H7 (cell line): ENCODE measurements around the gene ARPC1A. TPM values are rescaled to one million over a fixed set of nuclear protein-coding genes. Genes with fewer than 3 reads are reported as not detected.

ENCODE experiments used
- DNase-seq: peaks from one replicate; pipeline ENCODE4 v3.0.0; 2012
- H3K27me3 ChIP-seq: 2 replicates; pipeline ENCODE4 v1.6.0; 2011; ENCODE audit warnings: mild to moderate bottlenecking, low read length; ENCODE audit not compliant: control insufficient read depth, insufficient read depth
- H3K36me3 ChIP-seq: replicated peaks from 2 replicates; pipeline ENCODE4 v1.5.1; 2011; ENCODE audit warnings: low read length; ENCODE audit not compliant: control insufficient read depth, insufficient read depth
- H3K4me3 ChIP-seq: 2 replicates; pipeline ENCODE4 v1.5.1; 2011; ENCODE audit warnings: low read depth, mild to moderate bottlenecking, control low read depth, low read length, moderate library complexity; ENCODE audit not compliant: insufficient read depth
- total RNA-seq: library from RNA; depleted of rRNA; stranded (reverse); fragments of >200 nt; shearing (Covaris generic); gene quantifications from 2 replicates; pipeline ENCODE4 v1.2.3, GENCODE V29; 2014

Gene ARPC1A
- total RNA-seq, 1 experiment from 2014 or later: 168 TPM

DNA sequence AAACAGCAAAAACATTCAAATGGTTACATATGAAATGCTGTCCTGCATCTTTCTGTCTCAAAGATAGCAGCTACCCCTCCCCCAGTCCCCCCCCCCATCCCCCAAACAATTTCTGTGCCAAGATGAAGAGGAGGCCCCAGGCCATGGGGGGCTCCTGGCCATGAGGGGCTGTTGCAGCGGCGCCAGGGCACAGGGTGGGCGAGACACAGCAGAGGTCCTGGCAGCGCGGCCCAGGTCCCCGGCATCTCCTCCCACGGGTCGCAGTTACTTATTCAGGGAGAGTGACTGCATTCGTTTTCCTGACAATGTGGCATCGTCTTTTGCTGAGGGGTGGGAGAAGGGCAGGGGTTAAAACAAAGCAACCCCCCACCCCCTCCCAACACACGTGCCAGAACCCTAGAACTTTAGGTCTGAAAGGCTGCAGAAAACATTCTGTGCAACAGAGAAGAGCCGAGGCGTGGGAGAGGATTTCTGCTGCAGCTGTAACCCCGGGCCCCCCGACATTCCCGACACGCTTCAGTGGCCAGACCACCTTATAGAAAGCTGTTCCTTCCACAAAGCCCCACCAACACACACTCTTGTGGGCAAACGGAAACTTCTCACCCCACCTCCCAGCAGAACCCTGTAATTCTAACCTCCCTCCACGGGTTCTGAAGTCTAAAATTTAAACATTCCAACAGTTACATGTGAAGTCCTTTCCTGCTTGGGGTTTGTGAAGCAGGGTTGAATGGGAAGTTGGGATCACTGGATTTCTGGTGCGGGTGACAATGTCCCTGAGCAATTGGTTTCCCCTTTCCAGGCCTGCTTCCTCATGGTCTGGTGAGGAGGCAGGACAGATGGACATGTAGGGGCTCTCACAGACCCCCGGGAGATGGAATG is 71.0 kb downstream of the ARPC1A start:
- H3K4me3 ChIP-seq: no peak overlapping the region
- peak; percentile 39 for DNase-seq
- H3K27me3 ChIP-seq: no peaks in the 10 kb centered on the region
- peaks cover 41% of the 10 kb centered on the region for H3K36me3 ChIP-seq

DNA sequence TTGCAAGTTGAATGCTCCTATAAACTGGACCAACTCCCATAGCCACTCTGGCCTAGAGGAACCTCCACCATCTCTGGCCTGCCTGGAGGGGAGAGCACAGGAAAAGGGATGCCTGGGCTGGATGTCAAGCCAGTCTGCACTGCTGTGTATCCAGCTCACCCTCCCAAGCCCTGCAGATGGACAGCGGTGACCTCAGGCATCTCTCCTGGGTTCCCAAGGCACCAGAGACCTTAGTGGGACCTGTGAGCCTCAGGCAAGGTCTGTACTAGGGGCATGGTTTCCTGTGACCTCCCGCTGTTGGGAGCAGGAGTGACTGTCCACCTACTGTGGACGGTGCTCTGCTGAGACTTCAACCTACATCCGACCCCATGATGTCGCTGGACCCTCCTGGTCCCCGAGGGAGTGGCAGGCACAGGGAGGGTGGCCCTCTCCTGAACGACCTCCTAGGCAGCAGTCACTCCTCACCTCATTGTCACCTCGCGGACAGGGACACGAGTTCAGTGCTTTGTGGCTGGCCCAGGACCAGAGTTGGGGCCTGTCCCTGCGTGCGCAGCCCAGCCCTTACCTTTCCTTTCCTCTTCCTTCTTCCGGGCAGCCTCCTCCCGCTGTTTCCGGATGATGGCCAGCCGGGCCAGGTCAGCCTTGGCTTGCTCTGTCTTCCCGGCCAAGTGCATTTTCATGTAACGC is 71.7 kb downstream of the ARPC1A start:
- DNase-seq: peak; percentile 31
- Histone ChIP-seq H3K27me3 (no peaks in the 10 kb centered on the region), H3K4me3 (no peak overlapping the region), H3K36me3 (peaks cover 45% of the 10 kb centered on the region)

DNA sequence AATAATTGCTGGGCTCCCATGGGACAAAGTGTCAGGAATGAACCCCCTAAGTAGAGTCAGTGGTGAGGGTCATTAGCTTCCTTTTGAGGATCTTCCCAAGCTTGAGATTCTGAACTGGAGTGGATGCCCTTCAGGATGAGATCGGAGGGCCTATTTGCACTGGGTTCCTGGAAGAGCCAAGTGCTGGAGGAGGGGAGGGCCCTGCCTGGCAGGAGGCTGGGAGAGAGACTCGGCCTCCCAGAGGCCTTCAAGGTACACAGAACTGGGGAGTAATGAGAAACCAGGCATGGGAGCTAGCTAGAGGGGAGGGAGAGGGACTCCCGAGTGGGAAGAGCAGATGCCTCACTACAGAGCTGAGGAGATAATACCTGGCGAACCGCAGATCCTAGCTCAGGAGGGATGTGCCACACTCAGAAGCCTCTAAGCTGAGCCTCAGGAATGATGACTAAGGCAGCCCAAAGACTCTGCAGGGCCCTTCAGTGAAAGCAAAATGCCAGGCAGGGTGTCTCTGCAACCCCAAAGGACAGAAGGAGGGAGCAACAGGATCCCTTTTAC is 73.3 kb downstream of the ARPC1A start:
- Histone ChIP-seq H3K27me3 (no peaks in the 10 kb centered on the region), H3K36me3 (peaks cover 53% of the 10 kb centered on the region), H3K4me3 (no peak overlapping the region)
- peak; percentile 23 for DNase-seq

DNA sequence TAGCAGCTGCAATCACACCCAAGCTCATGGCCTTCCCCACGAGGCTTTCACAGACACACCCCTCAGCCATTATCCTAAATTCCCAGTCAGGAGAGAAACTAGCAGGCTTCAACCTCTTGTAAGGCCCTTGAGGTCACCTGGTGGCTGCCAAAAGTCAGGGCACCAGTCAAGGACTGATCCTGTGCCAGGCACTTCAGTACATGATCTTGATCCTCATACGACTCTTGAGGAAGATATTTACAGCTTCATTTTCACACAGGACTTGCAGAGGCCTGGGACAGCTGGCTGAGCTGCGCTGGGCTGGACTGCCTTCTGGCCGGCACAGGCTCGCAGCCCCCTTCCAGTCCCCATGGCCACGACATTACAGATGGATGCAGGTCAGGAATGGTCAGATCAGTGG is 73.9 kb downstream of the ARPC1A start:
- no peak overlapping the region for H3K4me3 ChIP-seq
- DNase-seq: no peak
- H3K27me3 ChIP-seq: no peaks in the 10 kb centered on the region
- peaks cover 59% of the 10 kb centered on the region for H3K36me3 ChIP-seq

DNA sequence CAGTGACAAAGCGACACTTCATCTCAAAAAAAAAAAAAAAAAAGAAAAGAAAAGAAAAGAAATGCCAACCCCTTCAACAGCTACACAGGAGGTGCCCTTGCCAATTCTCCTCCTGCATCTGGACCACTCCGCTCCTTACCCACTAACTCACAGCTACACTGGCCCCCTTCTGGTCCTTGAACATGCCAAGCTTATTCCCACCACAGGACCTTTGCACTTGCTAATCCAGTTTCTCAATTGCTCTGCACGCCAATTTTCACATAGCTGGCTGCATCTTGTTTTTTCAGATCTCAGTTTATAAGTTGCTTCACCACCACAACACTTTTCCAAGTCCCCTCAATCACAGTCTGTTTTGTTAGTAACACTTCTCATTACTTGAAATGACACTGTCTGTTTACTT is 77.2 kb downstream of the ARPC1A start:
- no peaks in the 10 kb centered on the region for H3K27me3 ChIP-seq
- DNase-seq: no peak
- peaks cover 51% of the 10 kb centered on the region for H3K36me3 ChIP-seq
- H3K4me3 ChIP-seq: no peak overlapping the region

GRCh38 chr7:99403764-99404163 is 78.1 kb downstream of the ARPC1A start:
- DNase-seq: no peak

DNA sequence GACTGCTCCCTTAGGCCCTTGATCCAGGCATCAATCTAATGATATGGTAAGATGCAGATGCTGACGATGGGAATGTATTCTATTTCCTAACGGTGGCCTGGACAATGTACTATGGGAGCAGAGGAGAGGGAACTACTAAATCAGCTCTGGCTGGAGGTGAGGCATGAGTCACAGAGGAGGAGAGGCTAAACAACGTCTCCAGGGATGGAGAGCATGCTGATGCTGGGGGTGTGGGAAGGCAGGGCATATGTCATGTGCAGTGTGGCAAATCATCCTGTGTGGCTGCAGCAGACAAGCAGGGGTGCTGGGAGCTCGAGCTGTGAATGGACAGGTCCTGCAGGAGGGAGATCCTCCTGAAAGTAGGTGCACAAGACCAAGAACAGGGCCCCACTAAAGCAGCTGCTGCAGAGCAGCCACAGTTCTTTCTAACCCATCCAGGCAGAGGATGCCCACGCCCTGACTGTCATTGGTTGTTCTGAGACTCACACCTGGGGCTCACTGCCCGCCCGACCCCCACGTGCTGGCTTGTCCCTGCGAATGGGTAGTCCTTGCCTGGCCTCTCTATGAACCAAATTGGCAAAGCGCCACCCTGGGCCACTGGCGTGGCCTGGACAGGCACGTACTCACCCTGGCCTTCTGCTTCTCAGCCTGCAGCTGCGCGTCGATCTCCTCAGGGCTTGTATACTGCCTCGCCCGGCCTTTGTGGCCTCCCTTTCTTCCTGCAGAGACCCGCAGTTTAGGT is 78.7 kb downstream of the ARPC1A start:
- peaks cover 41% of the 10 kb centered on the region for H3K36me3 ChIP-seq
- H3K4me3 ChIP-seq: no peak overlapping the region
- no peaks in the 10 kb centered on the region for H3K27me3 ChIP-seq
- DNase-seq: no peak

More at GRCh38 chr7:99403764-99404163, 78.1 kb downstream of the ARPC1A start:
- Histone ChIP-seq H3K27me3 (no peaks in the 10 kb centered on the region), H3K36me3 (peaks cover 46% of the 10 kb centered on the region), H3K4me3 (no peak overlapping the region)

DNA sequence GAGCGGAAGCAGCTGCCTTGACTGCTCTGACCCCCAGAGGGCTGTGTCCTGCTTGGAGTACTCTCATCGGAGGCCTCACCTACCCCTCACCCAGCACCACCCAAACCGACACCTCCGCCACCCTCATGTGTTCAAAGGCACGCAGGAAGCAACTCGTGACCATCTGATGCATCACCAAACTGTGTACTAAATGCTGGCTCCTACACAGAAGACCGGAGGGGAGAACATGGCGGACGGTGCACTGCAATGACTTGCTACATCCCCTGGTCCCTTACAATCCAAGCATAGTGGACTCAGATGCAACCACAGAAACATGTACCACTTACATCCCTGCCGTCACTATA is 79.3 kb downstream of the ARPC1A start:
- Histone ChIP-seq H3K36me3 (peaks cover 35% of the 10 kb centered on the region), H3K4me3 (no peak overlapping the region), H3K27me3 (no peaks in the 10 kb centered on the region)
- DNase-seq: no peak

GRCh38 chr7:99406557-99406956 is 80.9 kb downstream of the ARPC1A start:
- H3K27me3 ChIP-seq: no peaks in the 10 kb centered on the region
- no peak for DNase-seq
- no peak overlapping the region for H3K4me3 ChIP-seq
- peaks cover 30% of the 10 kb centered on the region for H3K36me3 ChIP-seq

GRCh38 chr7:99407872-99408378 is 82.2 kb downstream of the ARPC1A start:
- DNase-seq: peak; percentile 70
- peak overlapping the region; percentile 99 for H3K4me3 ChIP-seq
- peaks cover 28% of the 10 kb centered on the region for H3K36me3 ChIP-seq
- H3K27me3 ChIP-seq: no peaks in the 10 kb centered on the region

GRCh38 chr7:99408379-99409191 is 82.9 kb downstream of the ARPC1A start, which contains the start of the genes BUD31 and PDAP1:
Gene BUD31, plus strand, starts transcription at chr7:99408969. Its CDS starts 2,124 bp downstream, at chr7:99411093.
Gene PDAP1, minus strand, starts transcription at chr7:99408597. Its CDS starts 49 bp downstream, at chr7:99408548.
- H3K27me3 ChIP-seq: no peaks in the 10 kb centered on the region
- H3K36me3 ChIP-seq: peaks cover 28% of the 10 kb centered on the region
- H3K4me3 ChIP-seq: peak within 1 kb of the TSS; percentile 99
- DNase-seq: peak; percentile 97

GRCh38 chr7:99409192-99409572 is 83.5 kb downstream of the ARPC1A start:
- peaks cover 23% of the 10 kb centered on the region for H3K36me3 ChIP-seq
- H3K4me3 ChIP-seq: peak overlapping the region; percentile 99
- H3K27me3 ChIP-seq: no peaks in the 10 kb centered on the region
- no peak for DNase-seq

DNA sequence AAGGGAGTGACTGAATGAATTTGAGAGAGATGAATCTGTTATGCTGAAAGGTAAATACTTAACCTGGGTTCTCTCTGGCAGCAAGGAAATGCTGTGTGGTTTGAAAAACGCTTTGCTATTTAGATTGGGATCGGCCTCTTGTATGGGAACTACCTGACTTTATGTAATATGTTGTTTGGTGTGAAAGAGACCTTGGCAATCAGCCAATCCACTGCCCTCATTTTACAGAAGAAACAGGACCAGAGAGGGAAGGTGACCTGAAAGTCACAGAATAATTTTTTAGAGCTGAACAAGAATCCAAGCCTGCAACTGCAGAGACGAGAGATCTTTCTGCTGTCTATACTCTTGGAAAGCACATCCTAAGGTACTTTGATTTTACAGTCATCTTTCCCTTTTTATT is 84.1 kb downstream of the ARPC1A start:
- H3K36me3 ChIP-seq: peaks cover 18% of the 10 kb centered on the region
- DNase-seq: no peak
- peak overlapping the region; percentile 99 for H3K4me3 ChIP-seq

More for the DNA sequence above, 84.1 kb downstream of the ARPC1A start:
- no peaks in the 10 kb centered on the region for H3K27me3 ChIP-seq
